Natural killer cell (primary cell): ENCODE measurements around the gene LCA5L. TPM values are rescaled to one million over a fixed set of nuclear protein-coding genes. Genes with fewer than 3 reads are reported as not detected.
A peak's percentile ranks its signal among the peaks of the same experiment; 100 is the strongest.
"Not testable (repeated sequence)": the region's sequence is repeated elsewhere in the genome, so short reads cannot be mapped to it uniquely, and the experiment has no call there.

ENCODE experiments used
- ATAC-seq, 3 donors: fragments of 150-1000 bp in 2 of 3; fragments of 200-7000 bp in 1 of 3; cut with Tn5 transposase; 1 replicate in 1 of 3; 2 replicates in 2 of 3; pipeline ENCODE4 v1.10.0; 2021; ENCODE audit warnings: mild to moderate bottlenecking in 2 of 3, moderate library complexity in 2 of 3
- DNase-seq, 2 donors: peaks; one replicate each; pipeline versions ENCODE4 v3.0.0 to v3.0.0-alpha.2; 2013 to 2021; ENCODE audit warnings: mixed read lengths in 1 of 2
- H3K27ac ChIP-seq: one replicate; pipeline ENCODE4 v1.5.1; 2013; ENCODE audit warnings: mild to moderate bottlenecking, low read length
- H3K27me3 ChIP-seq: one replicate; pipeline ENCODE4 v1.6.1; 2013; ENCODE audit warnings: low read length; ENCODE audit not compliant: control insufficient read depth, insufficient read depth
- H3K36me3 ChIP-seq: one replicate; pipeline ENCODE4 v1.6.1; 2013; ENCODE audit warnings: low read length; ENCODE audit not compliant: control insufficient read depth, insufficient read depth
- H3K4me1 ChIP-seq: one replicate; pipeline ENCODE4 v1.6.1; 2013; ENCODE audit warnings: low read length; ENCODE audit not compliant: control insufficient read depth, insufficient read depth
- H3K4me3 ChIP-seq: one replicate; pipeline ENCODE4 v1.5.1; 2013; ENCODE audit warnings: low read length
- H3K9me3 ChIP-seq: one replicate; pipeline ENCODE4 v1.6.1; 2013; ENCODE audit warnings: low read length; ENCODE audit not compliant: control insufficient read depth, insufficient read depth
- H3K27ac Mint-ChIP-seq, 2 donors: one replicate each; pipeline ENCODE4 v1.8.0; 2022; ENCODE audit warnings: mild to moderate bottlenecking in 2 of 2, mixed read lengths in 2 of 2, moderate library complexity in 1 of 2
- H3K27me3 Mint-ChIP-seq, 2 donors: one replicate each; pipeline ENCODE4 v1.8.0; 2022; ENCODE audit warnings: low read depth in 2 of 2, mixed read lengths in 2 of 2
- H3K36me3 Mint-ChIP-seq: one replicate; pipeline ENCODE4 v1.8.0; 2022; ENCODE audit warnings: mixed read lengths
- H3K4me1 Mint-ChIP-seq, 2 donors: one replicate each; pipeline ENCODE4 v1.8.0; 2022; ENCODE audit warnings: mixed read lengths in 2 of 2
- H3K4me3 Mint-ChIP-seq: one replicate; pipeline ENCODE4 v1.8.0; 2022; ENCODE audit warnings: mild to moderate bottlenecking, moderate library complexity, mixed read lengths
- H3K9me3 Mint-ChIP-seq, 2 donors: one replicate each; pipeline ENCODE4 v1.8.0; 2022; ENCODE audit warnings: mixed read lengths in 2 of 2
- CTCF ChIP-seq: fragments of 200-600 bp; IDR thresholded peaks from one replicate; pipeline ENCODE4 v1.8.0; 2022; ENCODE audit warnings: antibody characterized with exemption
- WGBS: methylation state at CpG from one replicate; pipeline ENCODE4 v1.1.7; 2013; ENCODE audit warnings: missing lambda C conversion rate; ENCODE audit not compliant: insufficient coverage; 5-methylcytosine and 5-hydroxymethylcytosine counted together
- intact Hi-C: fragments of 100-400 bp; cut with micrococcal nuclease; formaldehyde crosslinking; loops from one replicate; pipeline ENCODE4 v1.14.2; 2022
- total RNA-seq, 4 donors: library from RNA; stranded (reverse); fragments of 120-200 nt in 1 of 4; gene quantifications; one replicate each; pipeline versions ENCODE4 v1.2.3 to v1.2.4, GENCODE V29; 2013 to 2022

Gene LCA5L
- total RNA-seq, 3 donors from 2014 or later (not counting 1 experiment from before 2014, with no cell fraction given) = 0.14 to 0.84 TPM; not detected in 1

- no peak overlapping the region for H3K27ac Mint-ChIP-seq
- Histone ChIP-seq H3K9me3 (no peaks in the 10 kb centered on the region), H3K27me3 (no peaks in the 10 kb centered on the region), H3K27ac (no peak overlapping the region), H3K4me1 (peaks cover 13% of the 10 kb centered on the region), H3K36me3 (no peaks in the 10 kb centered on the region), H3K4me3 (no peak overlapping the region)
- peaks cover 6 to 8% of the 10 kb centered on the region in 2 donors for H3K4me1 Mint-ChIP-seq
- intact Hi-C loops = no loop called here
- TF ChIP-seq CTCF = no peak
- no peaks in the 10 kb centered on the region for H3K36me3 Mint-ChIP-seq
- WGBS = 97% methylated on average over 7 of the region's 7 CpGs
- no peak for ATAC-seq
- H3K27me3 Mint-ChIP-seq = peaks cover 6 to 14% of the 10 kb centered on the region in 2 donors
- DNase-seq = no peak
- no peak overlapping the region for H3K4me3 Mint-ChIP-seq
- no peaks in the 10 kb centered on the region for H3K9me3 Mint-ChIP-seq
Observed at GRCh38 chr21:39377444-39378050, 68.0 kb downstream of the LCA5L start.

GRCh38 chr21:39375446-39375845 is 70.1 kb downstream of the LCA5L start:
- Histone ChIP-seq H3K4me3 (no peak overlapping the region), H3K36me3 (no peaks in the 10 kb centered on the region), H3K4me1 (peaks cover 6% of the 10 kb centered on the region), H3K27me3 (no peaks in the 10 kb centered on the region), H3K9me3 (no peaks in the 10 kb centered on the region), H3K27ac (no peak overlapping the region)
- 50% methylated on average over 2 of the region's 2 CpGs for WGBS
- H3K27me3 Mint-ChIP-seq = peaks cover 6 to 14% of the 10 kb centered on the region in 2 donors
- H3K9me3 Mint-ChIP-seq = no peaks in the 10 kb centered on the region
- no peak for TF ChIP-seq CTCF
- H3K27ac Mint-ChIP-seq = no peak overlapping the region
- H3K4me3 Mint-ChIP-seq = no peak overlapping the region
- intact Hi-C loops = no loop called here
- ATAC-seq = no peak
- no peaks in the 10 kb centered on the region for H3K4me1 Mint-ChIP-seq
- no peak for DNase-seq
- H3K36me3 Mint-ChIP-seq = no peaks in the 10 kb centered on the region

GRCh38 chr21:39374046-39374445 is 71.5 kb downstream of the LCA5L start:
- Mint-ChIP-seq H3K36me3 (no peaks in the 10 kb centered on the region), H3K27me3 (peaks cover 6 to 14% of the 10 kb centered on the region in 2 donors), H3K4me1 (no peaks in the 10 kb centered on the region), H3K4me3 (no peak overlapping the region), H3K9me3 (no peaks in the 10 kb centered on the region), H3K27ac (no peak overlapping the region)
- DNase-seq (no peak), ATAC-seq (no peak)
- Histone ChIP-seq H3K4me3 (no peak overlapping the region), H3K27ac (no peak overlapping the region), H3K36me3 (no peaks in the 10 kb centered on the region), H3K27me3 (no peaks in the 10 kb centered on the region), H3K4me1 (no peaks in the 10 kb centered on the region), H3K9me3 (no peaks in the 10 kb centered on the region)
- intact Hi-C loops = no loop called here
- WGBS = 91% methylated on average over 6 of the region's 6 CpGs
- no peak for TF ChIP-seq CTCF

- intact Hi-C loops = no loop called here
- no peak overlapping the region for H3K4me3 Mint-ChIP-seq
- no peak overlapping the region for H3K27ac ChIP-seq
- no peaks in the 10 kb centered on the region for H3K9me3 ChIP-seq
- WGBS = 36% methylated on average over 5 of the region's 5 CpGs
- ATAC-seq (peak in 2 of 3 donors; percentile 55 to 75), DNase-seq (peak in 1 of 2 donors; percentile 54)
- H3K4me1 ChIP-seq = no peaks in the 10 kb centered on the region
- H3K4me3 ChIP-seq = no peak overlapping the region
- no peak for TF ChIP-seq CTCF
- H3K4me1 Mint-ChIP-seq = no peaks in the 10 kb centered on the region
- H3K27me3 ChIP-seq = no peaks in the 10 kb centered on the region
- H3K27ac Mint-ChIP-seq = no peak overlapping the region
- H3K36me3 Mint-ChIP-seq = no peaks in the 10 kb centered on the region
- no peaks in the 10 kb centered on the region for H3K9me3 Mint-ChIP-seq
- H3K36me3 ChIP-seq = no peaks in the 10 kb centered on the region
- H3K27me3 Mint-ChIP-seq = peaks cover 6 to 14% of the 10 kb centered on the region in 2 donors
Observed at GRCh38 chr21:39373634-39374033, 71.9 kb downstream of the LCA5L start.

- H3K4me1 Mint-ChIP-seq, DNase-seq, H3K27me3 ChIP-seq, H3K4me3 Mint-ChIP-seq, H3K4me3 ChIP-seq, ATAC-seq, H3K27ac Mint-ChIP-seq, H3K36me3 ChIP-seq, H3K9me3 Mint-ChIP-seq, H3K9me3 ChIP-seq, H3K4me1 ChIP-seq, intact Hi-C loops, H3K27ac ChIP-seq, H3K36me3 Mint-ChIP-seq: not testable (repeated sequence)
- WGBS = 80% methylated on average over 7 of the region's 7 CpGs
- H3K27me3 Mint-ChIP-seq = peaks cover 8 to 11% of the 10 kb centered on the region in 2 donors
Observed at GRCh38 chr21:39369896-39370288, 75.7 kb downstream of the LCA5L start.
